ENCODE measurements around the gene CCDC188.

DNA sequence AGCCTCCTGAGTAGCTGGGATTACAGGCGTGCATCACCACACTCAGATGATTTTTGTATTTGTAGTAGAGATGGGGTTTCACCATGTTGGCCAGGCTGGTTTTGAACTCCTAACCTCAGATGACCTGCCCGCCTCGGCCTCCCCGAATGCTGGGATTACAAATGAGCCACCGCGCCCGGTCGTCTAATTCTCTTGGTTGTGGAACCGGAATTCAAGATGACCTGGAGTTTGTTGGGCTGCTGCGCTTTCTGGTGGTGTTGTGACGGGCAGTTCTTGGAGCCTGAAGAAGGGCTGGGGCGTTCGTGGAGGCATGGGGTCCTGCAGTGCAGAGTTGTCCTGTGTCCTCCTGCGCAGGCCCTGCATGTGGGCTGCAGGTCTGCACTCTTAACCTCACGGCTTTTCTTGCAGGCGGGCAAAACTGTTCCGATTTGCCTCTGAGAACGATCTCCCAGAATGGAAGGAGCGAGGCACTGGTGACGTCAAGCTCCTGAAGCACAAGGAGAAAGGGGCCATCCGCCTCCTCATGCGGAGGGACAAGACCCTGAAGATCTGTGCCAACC lies 28.9 kb downstream of the CCDC188 start:
- TF ChIP-seq CTCF (IDR thresholded peaks at IDR 0.05) (no peak), POLR2A (IDR thresholded peaks at IDR 0.05) (no peak), EP300 (IDR thresholded peaks at IDR 0.05) (no peak), POLR2AphosphoS5 (IDR thresholded peaks at IDR 0.05) (no peak)
